DMS153 treated with DMSO at 0.1 percent for 48 hours (cell line): ENCODE data around the gene PPT1.

Source experiments
- DNase-seq: peaks from one replicate; lab custom pipeline; 2025; ENCODE audit not compliant: unreplicated experiment; lab: John Stamatoyannopoulos, UW

PPT1 gene

GRCh38 chr1:40096977-40097782 is at the start of gene PPT1:
Gene PPT1 (minus strand): TSS chr1:40097252. CDS start chr1:40097238, 14 bp downstream.
- DNase-seq, result peak; percentile 97

- DNase-seq, result peak; percentile 87
Measured at GRCh38 chr1:40143891-40144575, 47.0 kb upstream of the PPT1 start.

- no peak for DNase-seq
Measured at GRCh38 chr1:40141878-40142535, 45.0 kb upstream of the PPT1 start.

DNA sequence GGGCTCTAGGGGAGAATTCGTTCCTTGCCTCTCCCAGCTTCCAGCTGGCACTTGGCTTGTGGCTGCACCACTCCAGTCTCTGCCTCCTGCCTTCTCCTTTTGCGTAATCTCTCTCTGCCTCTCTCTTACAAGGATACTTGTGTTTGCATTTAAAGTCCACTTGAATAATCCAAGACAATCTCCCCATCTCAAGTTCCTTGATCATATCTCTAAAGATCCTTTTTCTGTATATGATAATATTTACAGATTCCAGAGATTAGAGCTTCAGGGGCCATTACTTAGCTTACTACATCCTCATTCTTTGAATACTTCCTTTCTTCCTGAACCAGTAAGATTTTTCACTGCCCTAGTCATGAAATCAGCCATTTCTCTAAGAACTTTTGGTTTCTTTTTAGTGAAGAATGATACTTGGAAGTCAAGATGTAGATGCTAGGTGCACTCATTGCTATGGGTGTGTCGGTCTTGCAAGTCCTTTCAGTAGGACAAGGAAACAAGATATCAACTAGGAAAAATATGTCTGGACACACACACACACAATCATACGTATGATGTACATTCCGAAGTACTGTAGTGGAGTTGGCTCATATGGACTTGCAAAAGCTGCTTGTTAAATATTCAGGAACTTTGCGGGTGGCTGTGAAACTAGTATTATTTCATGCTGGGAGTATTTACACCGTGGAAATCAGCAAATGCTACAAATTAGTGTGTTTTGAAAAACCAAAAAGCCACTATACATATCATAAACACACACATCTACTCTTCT is 43.3 kb upstream of the PPT1 start:
- DNase-seq, result no peak

DNA sequence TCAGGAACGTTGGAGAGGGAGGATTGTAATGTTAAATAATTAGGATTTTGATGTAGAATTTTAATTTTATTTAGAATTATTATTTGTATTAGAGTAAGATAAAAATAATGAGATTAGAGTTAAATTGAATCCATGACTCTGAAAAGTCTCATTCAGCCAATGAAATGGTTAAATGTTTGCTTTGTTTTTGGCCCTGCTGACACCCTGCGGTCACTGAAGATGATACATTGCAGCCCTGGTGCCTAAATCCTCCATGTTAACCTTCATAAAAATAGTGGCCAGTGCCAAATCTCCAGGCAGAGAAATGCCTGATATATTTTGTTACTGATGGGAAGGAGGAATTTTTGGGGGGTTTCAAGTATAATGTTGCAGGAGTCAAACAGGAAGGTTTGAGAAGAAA is 36.8 kb upstream of the PPT1 start:
- no peak for DNase-seq

- DNase-seq, result no peak
Measured at GRCh38 chr1:40133312-40133665, 36.2 kb upstream of the PPT1 start.

DNA sequence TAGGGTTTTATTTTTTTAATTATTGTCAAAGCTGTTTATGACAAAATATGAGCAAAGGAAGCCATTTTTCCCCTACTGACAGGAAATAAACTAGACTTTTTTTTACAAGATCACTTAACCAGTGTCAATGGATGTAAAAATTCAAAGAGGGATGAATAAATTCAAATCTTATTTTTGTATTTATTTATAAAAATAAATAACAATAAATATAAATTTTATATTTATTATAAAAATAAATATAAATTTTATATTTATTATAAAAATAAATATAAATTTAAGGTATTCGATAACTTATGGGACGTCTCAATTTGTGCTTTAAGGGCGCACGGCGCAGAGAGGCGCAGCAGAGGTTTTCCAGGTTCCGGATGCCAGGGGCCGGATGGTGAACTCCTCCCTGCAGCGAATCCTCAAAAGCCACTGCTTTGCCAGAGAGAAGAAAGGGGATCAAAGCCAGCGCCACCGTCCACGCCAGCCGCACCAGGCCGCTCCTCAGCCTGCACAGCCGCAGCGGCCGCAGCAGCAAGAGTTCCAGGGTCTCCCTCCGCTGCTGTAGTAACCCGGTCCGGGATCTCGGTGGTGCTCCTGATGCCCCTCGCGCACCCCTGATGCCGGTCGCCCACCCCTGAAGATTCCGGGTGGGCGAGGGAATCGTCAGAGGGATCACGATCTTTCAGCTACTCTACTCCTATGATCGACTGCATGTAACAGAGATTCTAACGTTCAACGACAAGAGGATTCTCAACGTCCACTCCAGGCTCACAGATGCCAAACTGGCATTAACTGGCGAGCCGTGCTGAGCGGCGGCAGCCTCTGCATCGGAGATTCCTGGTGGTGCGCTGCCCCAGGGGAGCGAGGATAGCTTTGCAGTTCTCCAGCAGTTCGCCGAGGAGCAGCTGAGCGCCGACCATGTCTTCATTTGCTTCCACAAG is 35.6 kb upstream of the PPT1 start:
- no peak for DNase-seq

DNA sequence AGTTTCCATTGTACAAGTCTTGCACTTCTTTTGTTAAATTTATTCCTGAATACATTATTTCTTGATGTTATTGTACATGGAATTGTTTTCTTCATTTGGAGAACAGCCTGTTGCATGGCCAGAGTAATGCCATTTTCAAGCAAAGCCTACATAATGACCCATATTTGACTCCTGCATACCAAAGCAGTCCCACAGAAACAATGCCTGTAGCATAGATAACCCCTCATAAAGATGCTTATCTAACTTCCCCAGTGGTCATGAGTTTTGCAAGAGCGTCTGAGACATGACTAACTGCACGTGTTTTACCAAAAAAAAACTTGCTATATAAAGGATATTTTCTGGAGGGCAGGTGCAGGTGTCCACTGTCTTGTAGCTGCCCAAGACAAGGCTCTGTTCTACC is 33.8 kb upstream of the PPT1 start:
- no peak for DNase-seq

DNA sequence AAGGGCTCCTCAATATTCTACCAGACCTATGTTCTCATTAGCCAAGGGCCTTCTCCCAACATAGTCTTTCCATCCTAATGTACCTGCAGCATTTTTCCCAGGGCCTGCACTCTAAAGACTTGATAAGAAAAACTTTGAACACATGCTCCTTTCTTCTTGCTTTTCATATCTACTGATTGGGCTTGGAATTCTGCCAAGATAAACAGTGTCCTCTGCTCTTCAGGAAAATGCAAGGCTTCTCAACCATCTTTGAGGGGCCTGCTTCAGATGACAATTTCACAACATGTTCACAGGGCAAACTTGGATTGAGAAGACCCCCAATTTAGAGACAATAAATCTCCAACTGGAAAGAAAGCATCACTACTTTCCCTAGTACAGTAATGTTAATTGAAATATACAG is 25.8 kb upstream of the PPT1 start:
- no peak for DNase-seq

GRCh38 chr1:40120128-40120527 is 23.1 kb upstream of the PPT1 start:
- no peak for DNase-seq

DNA sequence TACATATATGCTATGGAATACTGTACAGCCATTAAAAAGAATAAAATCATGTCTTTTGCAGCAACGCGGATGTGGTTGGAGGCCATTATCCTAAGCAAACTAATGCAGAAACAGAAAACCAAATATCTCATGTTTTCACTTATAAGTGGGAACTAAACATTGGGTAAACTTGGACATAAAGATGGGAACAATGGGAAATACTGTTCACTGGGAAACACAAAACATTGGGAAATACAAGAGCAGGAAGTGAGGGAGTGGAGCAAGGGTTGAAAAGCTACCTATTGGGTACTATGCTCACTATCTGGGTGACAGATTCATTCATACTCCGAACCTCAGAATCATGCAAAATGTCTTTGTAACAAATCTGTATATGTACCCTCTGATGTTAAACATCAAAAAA is 17.3 kb upstream of the PPT1 start:
- no peak for DNase-seq

- DNase-seq, result no peak
Measured at GRCh38 chr1:40110389-40110788, 13.3 kb upstream of the PPT1 start.

DNA sequence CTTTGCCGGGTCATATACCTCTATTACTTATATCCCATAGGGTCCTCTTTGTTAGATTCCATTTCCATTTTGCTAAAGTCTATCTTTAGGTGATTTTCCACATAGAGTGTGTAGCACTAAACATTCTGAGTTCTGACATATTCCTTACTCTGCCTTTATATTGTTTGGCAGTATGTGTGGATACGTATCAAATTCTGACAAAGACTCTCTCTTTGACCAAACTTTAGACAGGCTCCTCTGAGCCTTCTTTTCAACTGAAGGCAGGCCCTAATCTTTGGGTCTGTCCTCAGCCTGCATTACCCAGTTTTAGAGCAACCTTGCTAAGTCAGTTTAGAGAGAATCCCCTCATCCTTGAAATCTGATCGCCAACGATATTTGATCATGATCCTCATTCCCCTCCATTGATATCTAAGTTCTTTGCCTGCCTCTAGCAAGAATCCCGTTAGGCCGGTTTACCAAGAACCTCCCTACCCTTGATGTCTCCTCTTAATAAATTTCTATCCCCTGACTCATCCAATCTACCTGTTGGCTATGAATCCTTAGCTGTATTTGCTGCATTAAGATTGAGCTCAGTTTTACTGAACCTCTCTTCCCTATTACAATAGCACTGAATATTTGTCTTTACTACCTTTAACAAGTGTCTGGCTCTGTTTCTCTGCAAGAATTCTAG is 10.4 kb upstream of the PPT1 start:
- DNase-seq, result no peak

GRCh38 chr1:40105028-40105427 is 8.0 kb upstream of the PPT1 start:
- DNase-seq, result no peak

DNA sequence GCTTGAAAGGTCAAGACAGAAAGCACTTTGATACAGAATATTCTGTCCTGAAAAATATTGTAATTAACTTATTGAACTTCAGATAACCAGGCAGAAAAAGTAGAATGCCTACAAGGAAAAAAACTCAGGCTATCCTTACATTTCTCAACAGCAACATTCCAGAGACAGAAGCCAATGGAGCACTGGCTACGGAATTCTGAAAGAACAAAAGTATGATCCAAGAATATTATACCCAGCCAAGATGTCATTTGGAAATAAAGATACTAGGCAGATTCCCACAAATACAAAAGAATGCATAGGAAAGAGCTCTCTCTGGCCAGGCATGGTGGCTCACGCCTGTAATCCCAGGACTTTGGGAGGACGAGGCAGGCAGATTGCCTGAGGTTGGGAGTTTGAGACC is 5.8 kb upstream of the PPT1 start:
- no peak for DNase-seq

DNA sequence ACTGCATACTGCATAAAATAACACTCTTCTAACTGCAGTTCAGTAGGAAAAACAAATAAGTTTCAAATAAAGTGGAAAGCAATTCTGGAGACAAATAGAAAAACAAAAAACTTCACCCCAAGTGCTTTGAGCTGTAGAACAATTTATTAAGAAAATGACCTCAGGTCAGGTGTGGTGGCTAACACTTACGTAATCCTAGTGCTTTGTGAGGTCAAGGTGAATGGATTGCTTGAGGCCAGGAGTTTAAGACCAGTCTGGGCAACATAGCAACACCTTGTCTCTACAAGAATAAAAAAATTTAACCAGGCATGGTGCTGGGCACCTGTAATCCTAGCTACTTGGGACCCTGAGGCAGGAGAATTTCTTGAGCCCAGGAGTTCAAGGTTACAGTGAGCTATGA is 5.0 kb upstream of the PPT1 start:
- DNase-seq, result no peak

DNA sequence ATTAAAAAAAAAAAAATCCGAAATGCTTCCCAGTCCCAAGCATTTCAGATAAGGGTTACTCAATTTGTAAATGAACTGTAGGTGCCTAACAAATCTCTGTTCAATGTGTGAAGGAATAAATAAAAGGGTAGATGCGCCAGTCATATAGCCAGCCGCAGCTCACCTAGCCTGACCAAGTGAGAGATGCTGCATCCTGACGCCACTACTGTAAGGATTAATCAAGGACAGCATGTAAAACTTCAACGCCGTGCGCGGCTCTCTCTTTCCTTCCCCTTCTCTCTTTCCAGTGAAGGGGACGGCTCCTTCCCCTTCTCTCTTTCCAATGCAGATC is 441 bp downstream of the PPT1 start:
- no peak for DNase-seq

DNA sequence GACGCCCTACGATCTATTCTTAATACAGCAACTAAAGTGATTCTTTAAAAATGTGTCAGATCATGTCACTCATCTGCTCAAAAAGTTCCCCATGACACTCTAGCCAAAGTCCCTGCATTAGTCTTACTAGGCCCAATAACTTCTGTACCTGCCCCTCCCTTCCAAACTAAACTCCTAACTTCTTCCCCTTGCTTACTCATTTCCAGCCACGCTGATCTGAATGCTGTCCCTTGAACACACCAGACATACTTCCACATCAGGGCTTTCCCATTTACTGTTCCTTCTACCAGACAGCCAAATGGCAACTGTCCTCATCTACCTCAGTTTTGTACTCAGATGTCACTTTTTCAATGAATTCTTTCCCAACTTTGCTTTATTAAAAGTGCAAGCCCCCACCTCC is 1.2 kb downstream of the PPT1 start:
- DNase-seq, result no peak

DNA sequence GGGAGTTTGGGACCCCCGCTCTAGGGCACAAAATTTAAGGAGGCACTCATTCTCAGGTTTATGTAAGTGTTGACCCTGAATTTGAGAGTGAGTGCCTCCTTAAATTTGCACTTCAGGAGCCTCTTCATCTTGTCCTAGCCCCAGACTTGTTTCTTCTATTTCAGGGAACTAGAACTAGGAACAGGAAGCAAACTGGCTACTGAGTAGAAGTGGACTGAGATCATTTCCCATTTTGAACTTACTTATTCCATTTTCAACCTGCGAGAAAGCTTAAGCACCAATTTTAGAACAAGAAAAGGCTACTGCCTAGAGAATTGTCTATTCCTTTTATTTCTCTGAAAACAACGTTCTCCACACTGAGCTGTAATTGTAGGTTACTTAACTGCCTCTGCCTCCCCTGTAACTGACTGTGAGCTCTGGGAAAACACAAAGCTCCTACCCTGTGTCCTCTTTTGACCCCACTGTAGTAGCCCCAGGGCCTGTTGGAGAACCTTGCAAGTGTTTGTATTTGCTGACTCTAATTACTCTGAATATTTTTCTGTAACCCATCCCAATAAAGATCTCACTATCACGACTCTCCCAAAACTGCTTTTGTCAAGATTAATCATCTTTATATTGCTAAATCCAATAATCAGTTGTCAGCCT is 2.5 kb downstream of the PPT1 start:
- no peak for DNase-seq
